Measurements from ENCODE around the gene KCNT1.

DNA sequence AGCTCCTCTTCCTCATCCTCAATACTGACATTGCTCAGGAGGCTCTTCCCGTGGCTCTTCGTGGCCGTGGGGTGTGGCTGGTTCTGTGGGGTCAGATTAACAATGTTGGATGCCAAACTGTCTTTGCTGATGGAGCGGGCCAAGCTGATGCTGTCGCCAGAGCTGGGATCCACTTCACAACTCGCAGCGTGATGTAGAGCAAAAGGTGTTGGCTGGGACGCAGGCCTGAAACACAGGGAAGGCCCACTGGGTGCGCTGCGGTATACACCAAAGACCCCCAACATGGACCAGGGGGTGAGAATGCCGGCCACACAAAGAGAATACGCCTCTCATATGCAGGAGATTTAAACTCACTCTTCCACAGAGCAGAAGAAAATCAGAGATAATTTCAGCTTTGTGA lies 121.1 kb downstream of the KCNT1 start:
- TF ChIP-seq, protein P1, sequence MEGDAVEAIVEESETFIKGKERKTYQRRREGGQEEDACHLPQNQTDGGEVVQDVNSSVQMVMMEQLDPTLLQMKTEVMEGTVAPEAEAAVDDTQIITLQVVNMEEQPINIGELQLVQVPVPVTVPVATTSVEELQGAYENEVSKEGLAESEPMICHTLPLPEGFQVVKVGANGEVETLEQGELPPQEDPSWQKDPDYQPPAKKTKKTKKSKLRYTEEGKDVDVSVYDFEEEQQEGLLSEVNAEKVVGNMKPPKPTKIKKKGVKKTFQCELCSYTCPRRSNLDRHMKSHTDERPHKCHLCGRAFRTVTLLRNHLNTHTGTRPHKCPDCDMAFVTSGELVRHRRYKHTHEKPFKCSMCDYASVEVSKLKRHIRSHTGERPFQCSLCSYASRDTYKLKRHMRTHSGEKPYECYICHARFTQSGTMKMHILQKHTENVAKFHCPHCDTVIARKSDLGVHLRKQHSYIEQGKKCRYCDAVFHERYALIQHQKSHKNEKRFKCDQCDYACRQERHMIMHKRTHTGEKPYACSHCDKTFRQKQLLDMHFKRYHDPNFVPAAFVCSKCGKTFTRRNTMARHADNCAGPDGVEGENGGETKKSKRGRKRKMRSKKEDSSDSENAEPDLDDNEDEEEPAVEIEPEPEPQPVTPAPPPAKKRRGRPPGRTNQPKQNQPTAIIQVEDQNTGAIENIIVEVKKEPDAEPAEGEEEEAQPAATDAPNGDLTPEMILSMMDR (conservative IDR thresholded peaks at IDR 0.05), result no peak
- no peak for TF ChIP-seq EZH2 (IDR thresholded peaks at IDR 0.05; ENCODE audit: low read depth)
